Measurements from ENCODE around the gene LASP1. TPM values are rescaled to one million over a fixed set of nuclear protein-coding genes. Genes with fewer than 3 reads are reported as not detected.
A peak's percentile ranks its signal among the peaks of the same experiment; 100 is the strongest.

Gene LASP1
- total RNA-seq, 4 donors from 2014 or later: 51.8 to 76.2 (median 63.9) TPM

- 81 to 86% methylated on average over 5 of the region's 5 CpGs for WGBS, 2 donors
- no peak for TF ChIP-seq POLR2A (IDR thresholded peaks at IDR 0.05)
- no peak for TF ChIP-seq CTCF (IDR thresholded peaks at IDR 0.05)
- intact Hi-C loops (cut with DNase I; ENCODE audit: low total_unique reads): no loop called here
- H3K4me3 ChIP-seq (ENCODE audit: low read depth, poor library complexity, severe bottlenecking): no peak overlapping the region
- DNase-seq (ENCODE audit: low spot score in 2 of 2): no peak
Observed at GRCh38 chr17:38960402-38960801, 90.5 kb downstream of the LASP1 start.

GRCh38 chr17:38961413-38961812 is 91.6 kb downstream of the LASP1 start:
- intact Hi-C loops (cut with DNase I; ENCODE audit: low total_unique reads): no loop called here
- 73 to 77% methylated on average over 4 of the region's 4 CpGs for WGBS, 2 donors

GRCh38 chr17:38967290-38967738 is 97.5 kb downstream of the LASP1 start, which contains the start of gene FBXO47:
FBXO47 (minus strand) TSS chr17:38967403; CDS start chr17:38963025, 4,378 bp downstream.
- no peak for TF ChIP-seq CTCF (IDR thresholded peaks at IDR 0.05)
- TF ChIP-seq POLR2A (IDR thresholded peaks at IDR 0.05): no peak
- intact Hi-C loops (cut with DNase I; ENCODE audit: low total_unique reads): no loop called here
- DNase-seq (ENCODE audit: low spot score in 2 of 2): peak; percentile 91 to 97

More at GRCh38 chr17:38961413-38961812, 91.6 kb downstream of the LASP1 start:
- TF ChIP-seq POLR2A (IDR thresholded peaks at IDR 0.05) (no peak), CTCF (IDR thresholded peaks at IDR 0.05) (no peak)
- no peak for DNase-seq (ENCODE audit: low spot score in 2 of 2)
- H3K4me3 ChIP-seq (ENCODE audit: low read depth, poor library complexity, severe bottlenecking): no peak overlapping the region

GRCh38 chr17:38969281-38969680 is 99.4 kb downstream of the LASP1 start:
- TF ChIP-seq POLR2A (IDR thresholded peaks at IDR 0.05): no peak
- no peak for TF ChIP-seq CTCF (IDR thresholded peaks at IDR 0.05)
- WGBS, 2 donors: 61 to 88% methylated on average over 4 of the region's 4 CpGs
- no peak for DNase-seq (ENCODE audit: low spot score in 2 of 2)
- no peak overlapping the region for H3K4me3 ChIP-seq (ENCODE audit: low read depth, poor library complexity, severe bottlenecking)
- intact Hi-C loops (cut with DNase I; ENCODE audit: low total_unique reads): no loop called here

More at GRCh38 chr17:38967290-38967738, 97.5 kb downstream of the LASP1 start, which contains the start of gene FBXO47:
- 16 to 19% methylated on average over 21 of the region's 21 CpGs for WGBS, 2 donors
- no peak within 1 kb of the TSS for H3K4me3 ChIP-seq (ENCODE audit: low read depth, poor library complexity, severe bottlenecking)

GRCh38 chr17:38970128-38970527 is 100.3 kb downstream of the LASP1 start:
- 60 to 63% methylated on average over 4 of the region's 4 CpGs for WGBS, 2 donors
- intact Hi-C loops (cut with DNase I; ENCODE audit: low total_unique reads): no loop called here
- no peak for DNase-seq (ENCODE audit: low spot score in 2 of 2)
- TF ChIP-seq CTCF (IDR thresholded peaks at IDR 0.05) (no peak), POLR2A (IDR thresholded peaks at IDR 0.05) (no peak)
- H3K4me3 ChIP-seq (ENCODE audit: low read depth, poor library complexity, severe bottlenecking): no peak overlapping the region

GRCh38 chr17:38970804-38971203 is 100.9 kb downstream of the LASP1 start:
- intact Hi-C loops (cut with DNase I; ENCODE audit: low total_unique reads): no loop called here
- no peak for TF ChIP-seq POLR2A (IDR thresholded peaks at IDR 0.05)
- no peak for TF ChIP-seq CTCF (IDR thresholded peaks at IDR 0.05)
- DNase-seq (ENCODE audit: low spot score in 2 of 2): no peak
- 79 to 83% methylated on average over 5 of the region's 5 CpGs for WGBS, 2 donors
- H3K4me3 ChIP-seq (ENCODE audit: low read depth, poor library complexity, severe bottlenecking): no peak overlapping the region
